HG03108 (cell line): Measurements from ENCODE around the gene C1orf167.

ENCODE experiments used
- ATAC-seq: cut with Tn5 transposase; IDR thresholded peaks from one replicate; pipeline ENCODE4 v1.9.1; 2021; ENCODE audit warnings: moderate library complexity; ENCODE audit not compliant: unreplicated experiment

C1orf167 gene

GRCh38 chr1:11761988-11762406, at the start of gene C1orf167:
Gene C1orf167 (plus strand): TSS chr1:11762193. CDS start chr1:11764401, 2,208 bp downstream.
- no peak for ATAC-seq

GRCh38 chr1:11712285-11712684, 49.7 kb upstream of the C1orf167 start:
- no peak for ATAC-seq

GRCh38 chr1:11713095-11713494, 48.9 kb upstream of the C1orf167 start:
- ATAC-seq: no peak

GRCh38 chr1:11714831-11715575, 47.0 kb upstream of the C1orf167 start:
- ATAC-seq: no peak

- no peak for ATAC-seq
These were observed 42.5 kb upstream of the C1orf167 start for GRCh38 chr1:11719313-11720032.

- ATAC-seq: no peak
These were observed 42.0 kb upstream of the C1orf167 start for GRCh38 chr1:11720033-11720376.

- no peak for ATAC-seq
These were observed 41.5 kb upstream of the C1orf167 start for GRCh38 chr1:11720525-11720924.

GRCh38 chr1:11721311-11721710, 40.7 kb upstream of the C1orf167 start:
- ATAC-seq: no peak

GRCh38 chr1:11722538-11722937, 39.5 kb upstream of the C1orf167 start:
- no peak for ATAC-seq

- ATAC-seq: no peak
These were observed 36.4 kb upstream of the C1orf167 start for GRCh38 chr1:11725616-11726015.

GRCh38 chr1:11727119-11727518, 34.9 kb upstream of the C1orf167 start:
- ATAC-seq: no peak

- no peak for ATAC-seq
These were observed 33.7 kb upstream of the C1orf167 start for GRCh38 chr1:11728126-11728806.

GRCh38 chr1:11729155-11729497, 32.9 kb upstream of the C1orf167 start:
- ATAC-seq: no peak

- ATAC-seq: no peak
These were observed 32.2 kb upstream of the C1orf167 start for GRCh38 chr1:11729498-11730428.

- ATAC-seq: peak; percentile 58
These were observed 31.5 kb upstream of the C1orf167 start for GRCh38 chr1:11730429-11730891.

GRCh38 chr1:11731691-11732283, 30.2 kb upstream of the C1orf167 start:
- ATAC-seq: no peak

- no peak for ATAC-seq
These were observed 28.7 kb upstream of the C1orf167 start for GRCh38 chr1:11733306-11733705.

GRCh38 chr1:11735531-11735853, 26.5 kb upstream of the C1orf167 start:
- no peak for ATAC-seq

- peak; percentile 47 for ATAC-seq
These were observed 25.9 kb upstream of the C1orf167 start, which contains the start of gene AGTRAP for GRCh38 chr1:11735854-11736745. Gene AGTRAP (plus strand): TSS chr1:11736136. CDS start chr1:11736209, 73 bp downstream.
